OCI-LY7 (cell line): ENCODE data around the gene ANKZF1.

Source experiments
- EZH2phosphoT487 ChIP-seq: fragments of 200-600 bp; sonication (generic); IDR thresholded peaks from 2 replicates; pipeline ENCODE4 v1.6.1; 2018; ENCODE audit warnings: low read depth, borderline replicate concordance, mild to moderate bottlenecking, mixed run types, antibody characterized with exemption, low read length, moderate library complexity, mixed read lengths
- TF ChIP-seq, protein P1 (sequence below): fragments of 200-600 bp; sonication (generic); conservative IDR thresholded peaks from 2 replicates; pipeline ENCODE4 v1.5.1; 2014; ENCODE audit warnings: mild to moderate bottlenecking, antibody characterized with exemption, low read length, moderate library complexity, mixed read lengths

DNA sequence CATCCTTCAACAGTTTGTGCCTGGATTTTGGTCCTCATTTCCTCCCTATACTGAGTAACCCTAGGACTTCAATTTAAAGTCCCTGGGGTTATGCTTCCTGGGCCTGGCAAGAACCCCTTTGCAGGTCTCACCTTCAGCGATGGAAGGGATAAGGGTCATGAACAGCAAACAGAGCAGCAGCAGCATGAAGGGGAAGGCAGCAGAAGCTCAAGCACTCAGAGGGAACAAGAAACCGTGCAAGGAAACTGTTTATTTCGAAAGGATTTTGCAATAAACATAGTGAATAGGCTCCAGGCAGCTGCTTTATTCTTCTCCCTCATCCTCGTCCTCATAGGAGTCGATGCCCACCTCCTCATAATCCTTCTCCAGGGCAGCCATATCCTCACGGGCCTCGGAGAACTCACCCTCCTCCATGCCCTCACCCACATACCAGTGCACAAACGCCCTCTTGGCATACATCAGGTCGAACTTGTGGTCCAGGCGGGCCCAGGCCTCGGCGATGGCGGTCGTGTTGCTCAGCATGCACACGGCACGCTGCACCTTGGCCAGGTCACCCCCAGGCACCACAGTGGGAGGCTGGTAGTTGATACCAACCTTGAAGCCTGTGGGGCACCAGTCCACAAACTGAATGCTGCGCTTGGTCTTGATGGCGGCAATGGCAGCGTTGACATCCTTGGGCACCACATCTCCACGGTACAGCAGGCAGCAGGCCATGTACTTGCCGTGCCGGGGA, 20.6 kb downstream of the ANKZF1 start:
- TF ChIP-seq, protein P1, sequence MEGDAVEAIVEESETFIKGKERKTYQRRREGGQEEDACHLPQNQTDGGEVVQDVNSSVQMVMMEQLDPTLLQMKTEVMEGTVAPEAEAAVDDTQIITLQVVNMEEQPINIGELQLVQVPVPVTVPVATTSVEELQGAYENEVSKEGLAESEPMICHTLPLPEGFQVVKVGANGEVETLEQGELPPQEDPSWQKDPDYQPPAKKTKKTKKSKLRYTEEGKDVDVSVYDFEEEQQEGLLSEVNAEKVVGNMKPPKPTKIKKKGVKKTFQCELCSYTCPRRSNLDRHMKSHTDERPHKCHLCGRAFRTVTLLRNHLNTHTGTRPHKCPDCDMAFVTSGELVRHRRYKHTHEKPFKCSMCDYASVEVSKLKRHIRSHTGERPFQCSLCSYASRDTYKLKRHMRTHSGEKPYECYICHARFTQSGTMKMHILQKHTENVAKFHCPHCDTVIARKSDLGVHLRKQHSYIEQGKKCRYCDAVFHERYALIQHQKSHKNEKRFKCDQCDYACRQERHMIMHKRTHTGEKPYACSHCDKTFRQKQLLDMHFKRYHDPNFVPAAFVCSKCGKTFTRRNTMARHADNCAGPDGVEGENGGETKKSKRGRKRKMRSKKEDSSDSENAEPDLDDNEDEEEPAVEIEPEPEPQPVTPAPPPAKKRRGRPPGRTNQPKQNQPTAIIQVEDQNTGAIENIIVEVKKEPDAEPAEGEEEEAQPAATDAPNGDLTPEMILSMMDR, result no peak
- TF ChIP-seq EZH2phosphoT487, result no peak
